Mucosa of descending colon (tissue), 3 donors: ENCODE results near the gene CLDN9. TPM values are rescaled to one million over a fixed set of nuclear protein-coding genes. Genes with fewer than 3 reads are reported as not detected.

Source experiments
- ATAC-seq: fragments of 200-7000 bp; cut with Tn5 transposase; one replicate; pipeline ENCODE4 v1.9.1; 2020; ENCODE audit warnings: mild to moderate bottlenecking, moderate library complexity
- DNase-seq, 3 donors: peaks; one replicate each; pipeline ENCODE4 v3.0.0-alpha.2; 2020
- H3K36me3 ChIP-seq: fragments of 200-600 bp; one replicate; pipeline ENCODE4 v1.8.0; 2021; ENCODE audit warnings: low read depth, mild to moderate bottlenecking
- H3K4me1 ChIP-seq: fragments of 200-600 bp; one replicate; pipeline ENCODE4 v1.8.0; 2021; ENCODE audit warnings: low read depth, mild to moderate bottlenecking
- H3K4me3 ChIP-seq: fragments of 200-600 bp; one replicate; pipeline ENCODE4 v1.8.0; 2021; ENCODE audit warnings: mild to moderate bottlenecking
- H3K9me3 ChIP-seq: fragments of 200-600 bp; one replicate; pipeline ENCODE4 v1.8.0; 2021; ENCODE audit warnings: mild to moderate bottlenecking
- CTCF ChIP-seq: fragments of 200-600 bp; IDR thresholded peaks from one replicate; pipeline ENCODE4 v1.8.0; 2022; ENCODE audit warnings: antibody characterized with exemption, mild to moderate bottlenecking
- intact Hi-C, 2 donors: fragments of 100-400 bp; cut with DNase I in 1 of 2; cut with micrococcal nuclease in 1 of 2; formaldehyde crosslinking; loops; one replicate each; pipeline versions ENCODE4 v1.11.0 to v1.11.1; 2022; cut with DNase I, micrococcal nuclease
- total RNA-seq, 3 donors: library from RNA; stranded (reverse); fragmentation: NEBNext Ultra II Directional in 2 of 3; extraction: Animal tissue kit (Norgen Biotek cat#: 25700) in 2 of 3; gene quantifications; one replicate each; pipeline versions ENCODE4 v1.2.1 to v1.2.4, GENCODE V29; 2021 to 2023
- donor health status: DM: no; HTN: no; CAD: no; lungs with moderate emphysema.
- donor health status: DM: no; HTN: no; CAD: no.
- donor health status: DM: no; HTN: yes; CAD: no.

The CLDN9 gene
- total RNA-seq, 3 donors from 2014 or later = 0.14 to 0.61 (median 0.47) TPM

- no peak for TF ChIP-seq CTCF
- Histone ChIP-seq H3K4me1 (peaks cover 11% of the 10 kb centered on the region), H3K9me3 (no peaks in the 10 kb centered on the region), H3K36me3 (no peaks in the 10 kb centered on the region), H3K4me3 (no peak overlapping the region)
- no peak for DNase-seq
- ATAC-seq = no peak
- intact Hi-C loops = no loop called here
Observed at GRCh38 chr16:3012246-3012645, 477 bp upstream of the CLDN9 start.

- H3K4me1 ChIP-seq = peaks cover 3% of the 10 kb centered on the region
- intact Hi-C loops = no loop called here
Observed at GRCh38 chr16:3013491-3013951, 798 bp downstream of the CLDN9 start.

GRCh38 chr16:3013998-3014690, 1.4 kb downstream of the CLDN9 start:
- H3K4me1 ChIP-seq = peaks cover 5% of the 10 kb centered on the region

More at GRCh38 chr16:3013491-3013951, 798 bp downstream of the CLDN9 start:
- H3K9me3 ChIP-seq = no peaks in the 10 kb centered on the region
- ATAC-seq (no peak), DNase-seq (no peak)
- H3K36me3 ChIP-seq = no peaks in the 10 kb centered on the region
- no peak overlapping the region for H3K4me3 ChIP-seq
- TF ChIP-seq CTCF = no peak

GRCh38 chr16:3014971-3015370, 2.2 kb downstream of the CLDN9 start:
- ATAC-seq = no peak
- H3K4me1 ChIP-seq = peaks cover 11% of the 10 kb centered on the region
- no peaks in the 10 kb centered on the region for H3K9me3 ChIP-seq
- intact Hi-C loops = no loop called here
- H3K36me3 ChIP-seq = no peaks in the 10 kb centered on the region
- H3K4me3 ChIP-seq = no peak overlapping the region
- no peak for DNase-seq
- TF ChIP-seq CTCF = no peak

More at GRCh38 chr16:3013998-3014690, 1.4 kb downstream of the CLDN9 start:
- no peaks in the 10 kb centered on the region for H3K36me3 ChIP-seq
- H3K9me3 ChIP-seq = no peaks in the 10 kb centered on the region
- no peak for DNase-seq
- no peak for TF ChIP-seq CTCF
- intact Hi-C loops = no loop called here
- ATAC-seq = no peak
- H3K4me3 ChIP-seq = no peak overlapping the region

GRCh38 chr16:3015865-3016521, 3.3 kb downstream of the CLDN9 start:
- peaks cover 13% of the 10 kb centered on the region for H3K4me1 ChIP-seq
- H3K9me3 ChIP-seq = no peaks in the 10 kb centered on the region
- ATAC-seq (no peak), DNase-seq (no peak)
- intact Hi-C loops = no loop called here
- TF ChIP-seq CTCF = no peak
- H3K36me3 ChIP-seq = no peaks in the 10 kb centered on the region
- no peak overlapping the region for H3K4me3 ChIP-seq
